HUDEP-2 (cell line): ENCODE measurements around the gene C1orf232.

Experiments used
- DNase-seq, 76 experiments: peaks; one replicate each; lab custom pipeline; 2025; ENCODE audit not compliant: unreplicated experiment in 76 of 76; lab: John Stamatoyannopoulos, UW

Gene C1orf232

GRCh38 chr1:26158271-26158907, 10.4 kb downstream of the C1orf232 start:
- DNase-seq, result no peak

GRCh38 chr1:26156285-26157038, 12.3 kb downstream of the C1orf232 start:
- peak in 5 of 76 experiments; percentile 6 to 57 (median 37) for DNase-seq

- no peak for DNase-seq
Observed at GRCh38 chr1:26155370-26156284, 13.1 kb downstream of the C1orf232 start.

- no peak for DNase-seq
Observed at GRCh38 chr1:26154750-26155149, 14.0 kb downstream of the C1orf232 start.

- DNase-seq, result no peak
Observed at GRCh38 chr1:26153966-26154532, 14.7 kb downstream of the C1orf232 start.

GRCh38 chr1:26148887-26149286, 19.9 kb downstream of the C1orf232 start:
- DNase-seq, result no peak

- DNase-seq, result no peak
Observed at GRCh38 chr1:26145960-26146294, 22.8 kb downstream of the C1orf232 start.

- peak in 69 of 76 experiments; percentile 19 to 79 (median 59) for DNase-seq
Observed at GRCh38 chr1:26145041-26145959, 23.5 kb downstream of the C1orf232 start.

- peak in 2 of 76 experiments; percentile 8 to 27 for DNase-seq
Observed at GRCh38 chr1:26142159-26142558, 26.6 kb downstream of the C1orf232 start.

GRCh38 chr1:26138974-26139558, 29.7 kb downstream of the C1orf232 start:
- no peak for DNase-seq

- DNase-seq, result no peak
Observed at GRCh38 chr1:26134466-26134865, 34.3 kb downstream of the C1orf232 start.

GRCh38 chr1:26132834-26133167, 36.0 kb downstream of the C1orf232 start:
- no peak for DNase-seq

GRCh38 chr1:26132128-26132833, 36.5 kb downstream of the C1orf232 start:
- DNase-seq, result peak in 5 of 76 experiments; percentile 9 to 35 (median 18)

- DNase-seq, result no peak
Observed at GRCh38 chr1:26130695-26131094, 38.1 kb downstream of the C1orf232 start.

GRCh38 chr1:26129778-26130177, 39.0 kb downstream of the C1orf232 start:
- DNase-seq, result no peak

- peak in 22 of 76 experiments; percentile 12 to 55 (median 34) for DNase-seq
Observed at GRCh38 chr1:26127235-26128163, 41.3 kb downstream of the C1orf232 start.

GRCh38 chr1:26126321-26127084, 42.3 kb downstream of the C1orf232 start:
- DNase-seq, result peak in 70 of 76 experiments; percentile 8 to 99 (median 76)
